ENCODE measurements around the gene GPD1. TPM values are rescaled to one million over a fixed set of nuclear protein-coding genes. Genes with fewer than 3 reads are reported as not detected.

The GPD1 gene
- total and polyA plus RNA-seq, 2 experiments from 2014 or later: not detected

- Histone ChIP-seq H3K27ac (no peak overlapping the region), H3K4me3 (no peak overlapping the region), H3K9ac (no peak overlapping the region), H3K4me2 (ENCODE audit: unreplicated experiment) (no peak overlapping the region), H3K9me3 (ENCODE audit: low read depth) (no peaks in the 10 kb centered on the region), H3K9me2 (ENCODE audit: insufficient read depth) (no peaks in the 10 kb centered on the region), H2AFZ (no peak overlapping the region), H3K36me3 (ENCODE audit: low read depth) (no peaks in the 10 kb centered on the region), H3K79me2 (ENCODE audit: insufficient read depth) (no peaks in the 10 kb centered on the region), H3K27me3 (replicated peaks; ENCODE audit: insufficient read depth) (no peaks in the 10 kb centered on the region), H3F3A (ENCODE audit: insufficient read depth) (peaks cover 10% of the 10 kb centered on the region; the same call in 1 of the 2 replicates), H3K4me1 (ENCODE audit: insufficient read depth) (peaks cover 11% of the 10 kb centered on the region), H4K20me1 (ENCODE audit: insufficient read depth) (no peaks in the 10 kb centered on the region)
- TF ChIP-seq EZH2phosphoT487 (IDR thresholded peaks at IDR 0.05; ENCODE audit: insufficient read depth, low read depth) (no peak), EZH2 (IDR thresholded peaks at IDR 0.05; ENCODE audit: insufficient read depth, poor library complexity, severe bottlenecking) (no peak)
- in situ Hi-C loops (cut with MboI): loop anchor here (25.0 kb wide), 1 partner anchor 201 kb away; no protein-coding TSS in a partner anchor
- 92 to 94% methylated on average over 4 to 5 of the region's 5 CpGs for WGBS, 2 experiments (ENCODE audit: low coverage in 1 of 2, low lambda C conversion rate in 2 of 2, missing lambda C conversion rate in 2 of 2)
- no peak for DNase-seq
These were observed 40.9 kb upstream of the GPD1 start for GRCh38 chr12:50062728-50063460.

GRCh38 chr12:50065726-50066310 lies 38.0 kb upstream of the GPD1 start:
- in situ Hi-C loops (cut with MboI): loop anchor here (25.0 kb wide), 1 partner anchor 204 kb away; no protein-coding TSS in a partner anchor
- H3K9me3 ChIP-seq (ENCODE audit: low read depth): no peaks in the 10 kb centered on the region

GRCh38 chr12:50066402-50066801 lies 37.4 kb upstream of the GPD1 start:
- H3K9ac ChIP-seq: peak overlapping the region; percentile 38; the same call in 1 of the 2 replicates
- no peaks in the 10 kb centered on the region for H3K9me3 ChIP-seq (ENCODE audit: low read depth)
- no peak overlapping the region for H2AFZ ChIP-seq
- no peaks in the 10 kb centered on the region for H3K79me2 ChIP-seq (ENCODE audit: insufficient read depth)
- H4K20me1 ChIP-seq (ENCODE audit: insufficient read depth): no peaks in the 10 kb centered on the region
- H3K36me3 ChIP-seq (ENCODE audit: low read depth): no peaks in the 10 kb centered on the region
- H3K27ac ChIP-seq: peak overlapping the region; percentile 64
- H3K4me2 ChIP-seq (ENCODE audit: unreplicated experiment): peak overlapping the region; percentile 44
- DNase-seq: peak; percentile 94
- no peaks in the 10 kb centered on the region for H3K27me3 ChIP-seq (replicated peaks; ENCODE audit: insufficient read depth)
- H3F3A ChIP-seq (ENCODE audit: insufficient read depth): peaks cover 10% of the 10 kb centered on the region; the same call in 1 of the 2 replicates
- H3K4me3 ChIP-seq: no peak overlapping the region
- in situ Hi-C loops (cut with MboI): loop anchor here (25.0 kb wide), 1 partner anchor 204 kb away; no protein-coding TSS in a partner anchor
- 52 to 59% methylated on average over 5 of the region's 5 CpGs for WGBS, 2 experiments (ENCODE audit: low coverage in 1 of 2, low lambda C conversion rate in 2 of 2, missing lambda C conversion rate in 2 of 2)
- H3K4me1 ChIP-seq (ENCODE audit: insufficient read depth): peaks cover 11% of the 10 kb centered on the region
- H3K9me2 ChIP-seq (ENCODE audit: insufficient read depth): no peaks in the 10 kb centered on the region
- TF ChIP-seq EZH2 (IDR thresholded peaks at IDR 0.05; ENCODE audit: insufficient read depth, poor library complexity, severe bottlenecking): no peak
- no peak for TF ChIP-seq EZH2phosphoT487 (IDR thresholded peaks at IDR 0.05; ENCODE audit: insufficient read depth, low read depth)

More at GRCh38 chr12:50065726-50066310, 38.0 kb upstream of the GPD1 start:
- Histone ChIP-seq H3K9me2 (ENCODE audit: insufficient read depth) (no peaks in the 10 kb centered on the region), H3K27me3 (replicated peaks; ENCODE audit: insufficient read depth) (no peaks in the 10 kb centered on the region), H3K36me3 (ENCODE audit: low read depth) (no peaks in the 10 kb centered on the region), H2AFZ (no peak overlapping the region), H4K20me1 (ENCODE audit: insufficient read depth) (no peaks in the 10 kb centered on the region), H3K79me2 (ENCODE audit: insufficient read depth) (no peaks in the 10 kb centered on the region), H3K4me3 (no peak overlapping the region), H3K27ac (peak overlapping the region; percentile 64), H3K4me2 (ENCODE audit: unreplicated experiment) (peak overlapping the region; percentile 6), H3K4me1 (ENCODE audit: insufficient read depth) (peaks cover 11% of the 10 kb centered on the region), H3K9ac (peak overlapping the region; percentile 38; the same call in 1 of the 2 replicates), H3F3A (ENCODE audit: insufficient read depth) (peaks cover 10% of the 10 kb centered on the region; the same call in 1 of the 2 replicates)
- WGBS, 2 experiments (ENCODE audit: low coverage in 1 of 2, low lambda C conversion rate in 2 of 2, missing lambda C conversion rate in 2 of 2): 66 to 67% methylated on average over 3 of the region's 3 CpGs
- TF ChIP-seq EZH2phosphoT487 (IDR thresholded peaks at IDR 0.05; ENCODE audit: insufficient read depth, low read depth): no peak
- TF ChIP-seq EZH2 (IDR thresholded peaks at IDR 0.05; ENCODE audit: insufficient read depth, poor library complexity, severe bottlenecking): no peak
- peak; percentile 50 for DNase-seq

GRCh38 chr12:50069069-50069468 lies 34.7 kb upstream of the GPD1 start:
- H3K9me3 ChIP-seq (ENCODE audit: low read depth): no peaks in the 10 kb centered on the region
- no peaks in the 10 kb centered on the region for H3K9me2 ChIP-seq (ENCODE audit: insufficient read depth)
- peaks cover 10% of the 10 kb centered on the region; the same call in 1 of the 2 replicates for H3F3A ChIP-seq (ENCODE audit: insufficient read depth)
- H3K4me1 ChIP-seq (ENCODE audit: insufficient read depth): peaks cover 11% of the 10 kb centered on the region
- no peaks in the 10 kb centered on the region for H3K79me2 ChIP-seq (ENCODE audit: insufficient read depth)
- in situ Hi-C loops (cut with MboI): loop anchor here (25.0 kb wide), 1 partner anchor 207 kb away; no protein-coding TSS in a partner anchor
- H4K20me1 ChIP-seq (ENCODE audit: insufficient read depth): no peaks in the 10 kb centered on the region
- no peak for DNase-seq
- no peak overlapping the region for H3K4me3 ChIP-seq
- 89 to 95% methylated on average over 5 of the region's 5 CpGs for WGBS, 2 experiments (ENCODE audit: low coverage in 1 of 2, low lambda C conversion rate in 2 of 2, missing lambda C conversion rate in 2 of 2)
- no peak overlapping the region for H3K4me2 ChIP-seq (ENCODE audit: unreplicated experiment)
- no peak overlapping the region for H3K9ac ChIP-seq
- H3K36me3 ChIP-seq (ENCODE audit: low read depth): no peaks in the 10 kb centered on the region
- H2AFZ ChIP-seq: no peak overlapping the region
- H3K27me3 ChIP-seq (replicated peaks; ENCODE audit: insufficient read depth): no peaks in the 10 kb centered on the region
- TF ChIP-seq EZH2phosphoT487 (IDR thresholded peaks at IDR 0.05; ENCODE audit: insufficient read depth, low read depth): no peak
- no peak for TF ChIP-seq EZH2 (IDR thresholded peaks at IDR 0.05; ENCODE audit: insufficient read depth, poor library complexity, severe bottlenecking)
- H3K27ac ChIP-seq: no peak overlapping the region
